OCI-LY7 (cell line): ENCODE results near the gene PBX1. TPM values are rescaled to one million over a fixed set of nuclear protein-coding genes. Genes with fewer than 3 reads are reported as not detected.

Experiments used
- BruUV-seq: library from RNA; stranded (reverse); fragments of 400-500 nt; replicated peaks from 2 replicates; lab custom pipeline; 2021; lab: Mats Ljungman, UMichigan
- CTCF ChIA-PET: fragments of 300-600 bp; sonication (Branson Sonifier 250); formaldehyde crosslinking; loops from one replicate; lab custom pipeline; 2022; ENCODE audit warnings: antibody characterized with exemption; ENCODE audit not compliant: unreplicated experiment; lab: Charles Lee
- POLR2A ChIA-PET: fragments of 300-600 bp; sonication (Branson Sonifier 250); formaldehyde crosslinking; loops from one replicate; lab custom pipeline; 2022; ENCODE audit warnings: antibody characterized with exemption; lab: Charles Lee
- DNase-seq: peaks from one replicate; pipeline ENCODE4 v3.0.0-alpha.2; 2015; ENCODE audit warnings: low spot score
- H2AFZ ChIP-seq: fragments of 200-600 bp; sonication (generic), shearing (Covaris generic); 2 replicates; pipeline ENCODE4 v1.6.1; 2014; ENCODE audit warnings: mild to moderate bottlenecking, antibody characterized with exemption, low read length, moderate library complexity
- H3K27ac ChIP-seq: fragments of 200-600 bp; sonication (generic); 2 replicates; pipeline ENCODE4 v1.5.1; 2014; ENCODE audit warnings: mixed run types, low read depth, mild to moderate bottlenecking, moderate library complexity, low read length, inconsistent platforms; ENCODE audit not compliant: poor library complexity, severe bottlenecking
- H3K36me3 ChIP-seq: fragments of 200-600 bp; sonication (generic); 2 replicates; pipeline ENCODE4 v1.6.1; 2014; ENCODE audit warnings: mild to moderate bottlenecking, antibody characterized with exemption, low read length, moderate library complexity, mixed read lengths; ENCODE audit not compliant: insufficient read depth
- H3K4me1 ChIP-seq: fragments of 200-600 bp; sonication (generic); 2 replicates; pipeline ENCODE4 v1.5.1; 2014; ENCODE audit warnings: mild to moderate bottlenecking, low read length; ENCODE audit not compliant: insufficient read depth, poor library complexity, severe bottlenecking
- H3K4me2 ChIP-seq: fragments of 200-600 bp; sonication (generic); 2 replicates; pipeline ENCODE4 v1.6.1; 2014; ENCODE audit warnings: mild to moderate bottlenecking, low read length
- H3K4me3 ChIP-seq: fragments of 200-600 bp; sonication (generic); 2 replicates; pipeline ENCODE4 v1.5.1; 2014; ENCODE audit warnings: mild to moderate bottlenecking, low read depth, low read length; ENCODE audit not compliant: poor library complexity, severe bottlenecking
- H3K79me2 ChIP-seq: fragments of 200-600 bp; sonication (generic); 2 replicates; pipeline ENCODE4 v1.6.1; 2016; ENCODE audit warnings: low read depth, mild to moderate bottlenecking, low read length, moderate library complexity, mixed read lengths; ENCODE audit not compliant: insufficient read depth
- H3K9me2 ChIP-seq: fragments of 200-600 bp; sonication (generic); 2 replicates; pipeline ENCODE4 v1.6.1; 2016; ENCODE audit warnings: mild to moderate bottlenecking, low read length, mixed read lengths; ENCODE audit not compliant: insufficient read depth
- H3K9me3 ChIP-seq: fragments of 200-600 bp; sonication (generic); 2 replicates; pipeline ENCODE4 v1.6.1; 2014; ENCODE audit warnings: mild to moderate bottlenecking, mixed run types, low read length, mixed read lengths
- H4K20me1 ChIP-seq: fragments of 200-600 bp; sonication (generic); 2 replicates; pipeline ENCODE4 v1.6.1; 2014; ENCODE audit warnings: mild to moderate bottlenecking, antibody characterized with exemption, low read length, moderate library complexity, mixed read lengths; ENCODE audit not compliant: insufficient read depth
- EZH2phosphoT487 ChIP-seq: fragments of 200-600 bp; sonication (generic); IDR thresholded peaks from 2 replicates; pipeline ENCODE4 v1.6.1; 2018; ENCODE audit warnings: low read depth, borderline replicate concordance, mild to moderate bottlenecking, mixed run types, antibody characterized with exemption, low read length, moderate library complexity, mixed read lengths
- intact Hi-C: fragments of 100-400 bp; cut with micrococcal nuclease; formaldehyde crosslinking; loops from one replicate; pipeline ENCODE4 v1.10.0; 2022; ENCODE audit not compliant: unreplicated experiment
- total RNA-seq, 2 experiments: library from RNA; depleted of rRNA in 1 of 2; stranded (reverse); fragments of >200 nt in 1 of 2; shearing (Covaris generic) in 1 of 2; gene quantifications; 2 replicates each; pipeline ENCODE4 v1.2.3, GENCODE V29; 2014 to 2022
- TF ChIP-seq, protein P1 (sequence below): fragments of 200-600 bp; sonication (generic); conservative IDR thresholded peaks from 2 replicates; pipeline ENCODE4 v1.5.1; 2014; ENCODE audit warnings: mild to moderate bottlenecking, antibody characterized with exemption, low read length, moderate library complexity, mixed read lengths

The PBX1 gene
- total RNA-seq, 2 experiments from 2014 or later = not detected

DNA sequence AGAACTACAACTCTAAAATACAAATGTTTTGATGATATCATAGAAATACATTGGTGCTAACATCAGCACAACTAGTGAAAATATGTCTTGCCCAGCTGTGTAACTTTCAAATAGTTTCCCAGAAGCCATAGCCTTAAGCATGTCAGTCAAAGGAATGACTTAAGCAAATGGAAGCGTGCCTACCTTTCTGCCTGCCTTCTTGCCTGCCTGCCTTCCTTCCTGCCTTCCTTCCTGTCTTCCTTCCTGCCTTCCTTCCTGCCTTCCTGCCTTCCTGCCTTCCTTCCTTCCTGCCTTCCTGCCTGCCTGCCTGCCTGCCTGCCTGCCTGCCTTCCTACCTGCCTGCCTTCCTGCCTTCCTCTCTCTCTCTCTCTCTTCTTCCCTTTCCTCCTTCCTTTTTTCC is 104.0 kb downstream of the PBX1 start:
- intact Hi-C loops = no loop called here
- BruUV-seq = no TSS peak
- no peak for DNase-seq
- Histone ChIP-seq H2AFZ (no peak overlapping the region), H3K36me3 (no peaks in the 10 kb centered on the region), H3K9me3 (no peaks in the 10 kb centered on the region), H3K79me2 (no peaks in the 10 kb centered on the region), H3K4me3 (no peak overlapping the region), H3K4me2 (no peak overlapping the region), H4K20me1 (no peaks in the 10 kb centered on the region), H3K4me1 (no peaks in the 10 kb centered on the region), H3K9me2 (no peaks in the 10 kb centered on the region), H3K27ac (no peak overlapping the region)
- ChIA-PET CTCF (no interaction called here), POLR2A (no interaction called here)
- no peak for TF ChIP-seq EZH2phosphoT487
- TF ChIP-seq, protein P1, sequence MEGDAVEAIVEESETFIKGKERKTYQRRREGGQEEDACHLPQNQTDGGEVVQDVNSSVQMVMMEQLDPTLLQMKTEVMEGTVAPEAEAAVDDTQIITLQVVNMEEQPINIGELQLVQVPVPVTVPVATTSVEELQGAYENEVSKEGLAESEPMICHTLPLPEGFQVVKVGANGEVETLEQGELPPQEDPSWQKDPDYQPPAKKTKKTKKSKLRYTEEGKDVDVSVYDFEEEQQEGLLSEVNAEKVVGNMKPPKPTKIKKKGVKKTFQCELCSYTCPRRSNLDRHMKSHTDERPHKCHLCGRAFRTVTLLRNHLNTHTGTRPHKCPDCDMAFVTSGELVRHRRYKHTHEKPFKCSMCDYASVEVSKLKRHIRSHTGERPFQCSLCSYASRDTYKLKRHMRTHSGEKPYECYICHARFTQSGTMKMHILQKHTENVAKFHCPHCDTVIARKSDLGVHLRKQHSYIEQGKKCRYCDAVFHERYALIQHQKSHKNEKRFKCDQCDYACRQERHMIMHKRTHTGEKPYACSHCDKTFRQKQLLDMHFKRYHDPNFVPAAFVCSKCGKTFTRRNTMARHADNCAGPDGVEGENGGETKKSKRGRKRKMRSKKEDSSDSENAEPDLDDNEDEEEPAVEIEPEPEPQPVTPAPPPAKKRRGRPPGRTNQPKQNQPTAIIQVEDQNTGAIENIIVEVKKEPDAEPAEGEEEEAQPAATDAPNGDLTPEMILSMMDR = no peak

DNA sequence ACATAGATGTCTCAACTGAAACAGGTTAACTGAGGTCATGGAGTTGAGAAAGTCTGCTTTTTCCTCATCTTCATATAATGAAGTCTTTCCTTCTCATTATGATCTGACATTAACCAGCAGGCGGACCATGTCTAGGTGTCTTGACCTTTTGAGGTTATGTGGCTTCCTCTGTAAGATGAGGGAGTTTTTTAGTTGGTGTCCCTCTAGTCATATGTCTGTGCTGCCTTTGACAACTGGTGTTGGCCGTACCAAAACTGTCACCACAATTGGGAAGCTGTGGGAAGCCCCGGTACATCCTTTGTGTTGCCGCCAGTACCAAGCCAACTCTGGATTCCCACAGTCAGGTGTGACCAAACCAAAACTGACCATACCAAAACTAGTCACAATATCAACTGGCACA is 105.1 kb downstream of the PBX1 start:
- CTCF ChIA-PET = no interaction called here

DNA sequence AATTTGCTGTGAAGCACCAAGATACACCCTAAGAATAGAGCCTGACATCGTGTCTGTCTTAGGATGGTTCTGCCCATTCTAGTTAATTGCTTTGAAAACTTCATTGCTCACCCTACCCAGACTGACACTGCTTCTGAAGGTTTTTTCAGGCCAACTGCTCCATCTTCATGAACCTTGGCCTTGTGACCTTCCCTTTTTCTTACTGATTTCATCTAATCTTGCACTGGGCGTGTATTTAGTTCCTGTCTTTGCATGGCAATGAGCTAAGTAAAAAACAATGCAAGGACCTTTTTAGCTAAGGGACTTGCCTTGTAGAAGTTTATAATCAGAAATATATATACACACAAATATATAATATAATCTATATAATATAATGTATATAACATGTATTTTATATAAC is 108.0 kb downstream of the PBX1 start:
- Histone ChIP-seq H2AFZ (no peak overlapping the region), H3K4me3 (no peak overlapping the region), H4K20me1 (no peaks in the 10 kb centered on the region), H3K9me2 (no peaks in the 10 kb centered on the region), H3K36me3 (no peaks in the 10 kb centered on the region), H3K79me2 (no peaks in the 10 kb centered on the region), H3K4me2 (no peak overlapping the region), H3K4me1 (no peaks in the 10 kb centered on the region), H3K27ac (no peak overlapping the region), H3K9me3 (no peaks in the 10 kb centered on the region)
- ChIA-PET POLR2A (interaction anchor here (0.6 kb wide), 2 partner anchors 15 to 1004 kb away, joined by 3 read pairs; no protein-coding TSS in a partner anchor), CTCF (no interaction called here)
- no peak for DNase-seq
- intact Hi-C loops = no loop called here
- TF ChIP-seq, protein P1 = no peak
- no peak for TF ChIP-seq EZH2phosphoT487
- no TSS peak for BruUV-seq

More for the DNA sequence above, 105.1 kb downstream of the PBX1 start:
- Histone ChIP-seq H3K4me2 (no peak overlapping the region), H3K27ac (no peak overlapping the region), H3K4me3 (no peak overlapping the region), H2AFZ (no peak overlapping the region), H3K79me2 (no peaks in the 10 kb centered on the region), H3K9me3 (no peaks in the 10 kb centered on the region), H3K4me1 (no peaks in the 10 kb centered on the region), H4K20me1 (no peaks in the 10 kb centered on the region), H3K9me2 (no peaks in the 10 kb centered on the region), H3K36me3 (no peaks in the 10 kb centered on the region)
- POLR2A ChIA-PET = no interaction called here
- BruUV-seq = no TSS peak
- intact Hi-C loops = no loop called here
- DNase-seq = no peak
- TF ChIP-seq, protein P1 = no peak
- TF ChIP-seq EZH2phosphoT487 = no peak
